H1 (cell line): ENCODE data around the gene PITX3. TPM values are rescaled to one million over a fixed set of nuclear protein-coding genes. Genes with fewer than 3 reads are reported as not detected.

Experiments used
- polyA plus RNA-seq, 7 experiments: library from polyadenylated mRNA; depleted of rRNA in 3 of 7; stranded (reverse) in 5 of 7; unstranded in 2 of 7; fragments of >200 nt in 5 of 7; fragments of 200-250 nt in 2 of 7; gene quantifications; 1 replicate in 5 of 7; 2 replicates in 1 of 7; 4 replicates in 1 of 7; pipeline versions ENCODE4 v1.2.1 to v1.2.3, GENCODE V29; 2011 to 2013; ENCODE audit warnings: missing spikeins in 2 of 7, mixed read lengths in 2 of 7
- total RNA-seq: library from RNA; stranded (reverse); fragmentation: NEBNext Ultra II Directional; extraction: Animal tissue kit (Norgen Biotek cat#: 25700); gene quantifications from 2 replicates; pipeline ENCODE4 v1.2.1, GENCODE V29; 2021

The PITX3 gene
- total and polyA plus RNA-seq, 2 of the 8 experiments (the other 6 are each of a cell fraction or from before 2014, with no cell fraction given) = 0.18 to 0.41 TPM

Other genes starting within 250 kb of the PITX3 start
- gene ARMH3, start 185.3 kb downstream of the PITX3 start, total RNA-seq = 16.1 and 18.3 TPM in 2 replicates
- gene ARMH3, start 185.3 kb downstream of the PITX3 start, polyA plus RNA-seq (2011; rRNA removed) = 10.6 and 11.6 TPM in 2 replicates
- gene HPS6, start 176.2 kb downstream of the PITX3 start, total RNA-seq = 16.2 and 17.7 TPM in 2 replicates
- 10.2 and 12.3 TPM in 2 replicates for gene HPS6, start 176.2 kb downstream of the PITX3 start, polyA plus RNA-seq (2011; rRNA removed)
- gene LDB1, start 121.1 kb downstream of the PITX3 start, total RNA-seq = 88.4 and 88.8 TPM in 2 replicates
- gene LDB1, start 121.1 kb downstream of the PITX3 start, polyA plus RNA-seq (2011; rRNA removed) = 138 and 170 TPM in 2 replicates
- gene PPRC1, start 108.5 kb downstream of the PITX3 start, total RNA-seq = 86.2 and 88.4 TPM in 2 replicates
- gene PPRC1, start 108.5 kb downstream of the PITX3 start, polyA plus RNA-seq (2011; rRNA removed) = 46.5 and 65.3 TPM in 2 replicates
- gene NOLC1, start 89.1 kb downstream of the PITX3 start, total RNA-seq = 191 and 194 TPM in 2 replicates
- gene NOLC1, start 89.1 kb downstream of the PITX3 start, polyA plus RNA-seq (2011; rRNA removed) = 63.5 and 86.3 TPM in 2 replicates
- 0.31 TPM in 1 of 2 replicates, not detected in the other for gene ELOVL3, start 15.2 kb downstream of the PITX3 start, total RNA-seq
- gene ELOVL3, start 15.2 kb downstream of the PITX3 start, polyA plus RNA-seq (2011; rRNA removed) = 0.19 and 0.27 TPM in 2 replicates
- gene GBF1, start 4.0 kb upstream of the PITX3 start, total RNA-seq = 24.4 and 25.5 TPM in 2 replicates
- gene GBF1, start 4.0 kb upstream of the PITX3 start, polyA plus RNA-seq (2011; rRNA removed) = 11.0 and 16.3 TPM in 2 replicates
- 18.7 and 20.4 TPM in 2 replicates for gene NFKB2, start 154.2 kb upstream of the PITX3 start, total RNA-seq
- gene NFKB2, start 154.2 kb upstream of the PITX3 start, polyA plus RNA-seq (2011; rRNA removed) = 31.4 and 34.5 TPM in 2 replicates
- gene PSD, start 177.3 kb upstream of the PITX3 start, total RNA-seq = 5.6 and 6.0 TPM in 2 replicates
- gene PSD, start 177.3 kb upstream of the PITX3 start, polyA plus RNA-seq (2011; rRNA removed) = 5.4 and 8.0 TPM in 2 replicates
- 11.3 and 15.4 TPM in 2 replicates for gene FBXL15, start 179.3 kb upstream of the PITX3 start, total RNA-seq
- gene FBXL15, start 179.3 kb upstream of the PITX3 start, polyA plus RNA-seq (2011; rRNA removed) = 22.6 and 29.2 TPM in 2 replicates
- gene CUEDC2, start 191.1 kb upstream of the PITX3 start, total RNA-seq = 41.7 and 43.6 TPM in 2 replicates
- gene CUEDC2, start 191.1 kb upstream of the PITX3 start, polyA plus RNA-seq (2011; rRNA removed) = 55.2 and 66.7 TPM in 2 replicates
- gene C10orf95, start 210.0 kb upstream of the PITX3 start, total RNA-seq = 0.34 and 0.44 TPM in 2 replicates
- 0.48 and 0.80 TPM in 2 replicates for gene C10orf95, start 210.0 kb upstream of the PITX3 start, polyA plus RNA-seq (2011; rRNA removed)